NCI-H524 treated with DMSO at 0.1 percent for 48 hours (cell line): ENCODE data around the gene FRAS1.
"Not testable (repeated sequence)": the region's sequence is repeated elsewhere in the genome, so short reads cannot be mapped to it uniquely, and the experiment has no call there.

Experiments used
- DNase-seq: peaks from one replicate; lab custom pipeline; 2025; lab: John Stamatoyannopoulos, UW

FRAS1 gene

DNA sequence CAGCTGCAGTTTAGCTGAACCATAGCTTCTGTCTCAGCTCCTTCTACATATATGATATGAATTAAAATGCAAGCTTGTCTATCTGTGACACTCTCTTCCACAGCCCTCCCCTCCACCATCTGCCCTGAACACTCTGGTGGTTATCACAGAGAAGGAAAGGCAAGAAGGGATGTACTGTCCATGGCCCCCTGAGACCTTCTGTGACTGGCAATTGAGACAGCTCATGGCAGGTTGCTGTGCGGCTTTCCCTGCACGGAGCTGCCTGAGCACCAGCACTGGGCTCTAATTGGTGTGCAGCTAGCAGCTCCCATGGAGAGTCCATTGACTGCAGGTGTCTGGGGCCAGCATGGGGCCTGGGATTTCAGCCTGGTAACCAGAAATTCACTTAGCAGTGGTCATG lies 384.6 kb downstream of the FRAS1 start:
- DNase-seq, result peak; percentile 2

DNA sequence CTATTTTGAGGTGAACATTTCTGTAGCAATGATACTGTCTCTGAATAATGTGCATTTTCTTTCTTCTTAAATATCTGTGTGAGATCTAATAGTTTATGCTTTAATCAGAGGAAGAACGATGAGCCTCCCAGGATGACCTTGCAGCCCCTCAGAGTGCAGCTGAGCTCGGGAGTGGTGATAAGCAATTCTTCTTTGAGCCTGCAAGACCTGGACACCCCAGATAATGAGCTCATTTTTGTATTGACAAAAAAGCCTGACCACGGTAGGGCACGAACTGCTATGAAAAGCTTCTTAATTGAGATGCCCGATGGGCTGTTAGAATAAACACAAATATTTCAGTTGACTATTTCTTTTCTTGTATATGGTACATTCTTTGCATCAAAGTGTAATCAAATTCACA lies 389.5 kb downstream of the FRAS1 start:
- DNase-seq, result no peak

DNA sequence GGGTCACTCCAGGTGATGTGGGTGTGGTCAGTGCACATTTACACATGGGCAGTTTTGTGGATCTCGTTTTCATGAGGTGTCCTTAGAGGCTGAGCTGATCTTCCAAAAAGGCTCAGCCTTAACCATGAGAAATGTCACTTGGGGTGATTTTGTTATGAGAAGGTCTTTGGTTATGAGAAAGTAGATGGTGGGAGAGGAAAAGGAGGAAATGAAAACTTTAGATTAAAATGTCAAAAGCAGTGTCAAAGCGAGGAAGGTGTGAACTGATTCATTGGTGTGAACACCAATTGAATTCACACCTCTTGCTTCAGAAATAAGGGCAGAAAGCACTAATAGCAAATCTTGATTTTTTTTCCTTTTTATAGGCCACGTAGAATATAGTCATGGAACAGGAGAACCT lies 394.3 kb downstream of the FRAS1 start:
- no peak for DNase-seq

DNA sequence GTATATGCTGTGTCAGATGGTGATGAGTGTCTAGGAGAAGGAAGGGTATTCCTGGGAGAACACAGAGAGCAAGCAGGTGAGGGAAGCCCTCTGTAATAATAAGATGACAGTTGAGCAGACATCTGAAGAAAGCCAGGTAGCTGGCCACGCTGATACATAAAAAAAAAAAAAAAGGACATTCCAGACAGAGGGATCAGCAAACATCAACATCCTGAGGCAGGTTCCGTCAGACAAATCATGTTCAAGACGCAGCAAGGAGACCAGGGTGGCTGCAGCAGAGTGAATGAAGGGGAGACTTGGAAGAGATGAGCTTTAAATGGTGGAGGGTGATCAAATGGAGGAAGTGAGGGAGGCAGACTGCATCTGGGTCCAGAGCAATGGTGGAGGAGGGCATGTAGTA lies 396.9 kb downstream of the FRAS1 start:
- no peak for DNase-seq

DNA sequence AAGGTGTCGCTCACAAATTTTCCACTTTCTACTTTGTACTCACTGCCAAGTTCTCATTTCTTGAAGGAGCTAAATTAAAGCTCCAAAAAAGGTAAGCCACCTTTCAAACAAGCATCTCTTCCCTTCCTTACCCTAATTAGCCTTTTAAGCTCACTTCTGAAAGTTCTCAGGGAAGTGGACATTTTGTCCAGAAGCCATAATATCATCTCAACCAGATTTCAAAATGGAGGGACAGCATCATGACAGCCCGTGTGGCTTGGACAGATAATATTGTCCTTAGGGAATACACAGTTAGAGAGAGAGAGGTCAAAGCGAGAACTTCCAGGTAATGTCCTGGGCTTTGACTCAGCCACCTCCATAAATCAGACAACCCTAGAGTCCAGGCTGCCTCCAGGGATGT lies 400.6 kb downstream of the FRAS1 start:
- no peak for DNase-seq

DNA sequence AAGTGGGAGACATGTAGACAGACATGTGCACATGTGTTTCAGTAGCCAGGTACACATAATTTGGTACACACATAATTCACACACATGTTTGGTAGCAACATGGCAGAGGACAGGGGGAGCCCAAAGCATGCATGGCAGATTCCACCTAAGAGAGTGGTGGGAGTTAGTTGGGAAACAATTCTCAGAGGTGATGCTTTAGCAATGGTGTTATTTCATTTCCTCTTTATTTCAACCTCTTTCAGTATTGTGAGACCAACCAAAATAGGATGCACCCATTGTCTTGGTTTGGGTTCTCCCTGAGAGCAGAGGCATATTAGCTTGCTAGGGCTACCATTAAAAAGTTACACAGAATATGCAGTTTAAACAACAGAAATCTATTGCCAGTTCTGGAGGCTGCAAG lies 402.2 kb downstream of the FRAS1 start:
- no peak for DNase-seq

DNA sequence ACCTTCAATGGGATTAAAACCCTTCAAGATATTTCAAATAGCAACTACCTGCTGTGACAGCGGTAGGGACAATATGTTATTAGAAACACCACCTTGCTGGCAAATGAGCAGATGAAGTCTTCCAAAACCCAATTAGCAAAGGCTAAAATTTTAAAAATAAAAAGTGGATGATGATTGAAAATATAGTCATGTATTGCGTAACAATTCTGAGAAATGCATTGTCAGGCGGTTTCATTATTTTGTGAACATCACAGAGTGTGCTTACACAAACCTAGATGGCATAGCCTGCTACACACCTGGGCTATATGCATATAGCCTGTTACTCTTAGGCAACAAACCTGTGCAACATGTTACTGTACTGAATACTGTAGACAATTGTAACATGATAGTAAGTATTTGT lies 403.2 kb downstream of the FRAS1 start:
- no peak for DNase-seq

DNA sequence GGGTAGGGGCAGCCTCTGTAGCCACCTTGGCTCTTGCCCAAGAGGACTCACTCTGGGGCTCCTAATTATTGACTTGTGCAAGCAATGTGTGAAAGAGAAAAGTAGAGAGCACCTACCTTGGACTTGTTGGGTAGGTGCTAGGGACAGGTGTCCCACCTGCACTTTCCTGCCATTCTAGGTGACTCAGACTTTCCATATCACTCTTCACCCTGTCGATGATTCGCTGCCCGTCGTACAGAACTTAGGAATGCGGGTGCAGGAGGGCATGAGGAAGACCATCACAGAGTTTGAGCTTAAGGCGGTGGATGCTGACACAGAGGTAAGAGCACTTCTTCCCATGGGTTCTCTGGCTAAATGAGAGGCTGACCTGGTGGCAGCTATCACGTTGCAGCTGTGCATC lies 407.1 kb downstream of the FRAS1 start:
- no peak for DNase-seq

DNA sequence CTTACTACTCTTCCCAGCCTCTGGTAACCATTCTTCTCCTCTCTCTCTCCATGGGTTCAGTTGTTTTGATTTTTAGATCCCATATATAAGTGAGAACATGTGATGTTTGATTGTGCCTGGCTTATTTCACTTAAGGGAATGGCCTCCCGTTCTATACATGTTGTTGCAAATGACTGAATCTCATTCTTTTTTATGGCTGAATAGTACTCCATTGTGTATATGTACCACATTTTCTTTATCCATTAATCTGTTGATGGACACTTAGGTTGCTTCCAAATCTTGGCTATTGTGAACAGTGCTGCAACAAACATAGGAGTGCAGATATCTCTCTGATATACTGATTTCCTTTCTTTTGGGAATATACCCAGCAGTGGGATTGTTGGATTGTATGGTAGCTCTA lies 410.1 kb downstream of the FRAS1 start:
- DNase-seq, result not testable (repeated sequence)

DNA sequence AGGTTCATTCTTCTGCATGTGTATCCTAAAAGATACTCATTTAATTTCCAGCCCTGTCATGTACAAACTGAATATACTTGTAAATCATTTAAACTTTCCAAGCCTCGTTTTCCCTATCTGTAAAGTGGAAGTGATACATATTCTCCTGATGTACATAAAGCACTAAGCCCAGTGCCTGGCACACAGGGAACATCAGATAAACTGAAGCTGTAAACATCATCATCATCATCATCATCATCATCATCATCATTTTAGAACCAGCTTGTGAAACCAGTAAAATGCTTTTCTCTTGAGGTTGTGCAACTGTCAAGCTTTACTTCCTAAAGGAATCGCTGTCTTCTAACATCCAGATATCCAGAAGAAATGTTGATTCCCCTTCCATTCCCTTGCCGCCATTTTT lies 411.1 kb downstream of the FRAS1 start:
- DNase-seq, result no peak

DNA sequence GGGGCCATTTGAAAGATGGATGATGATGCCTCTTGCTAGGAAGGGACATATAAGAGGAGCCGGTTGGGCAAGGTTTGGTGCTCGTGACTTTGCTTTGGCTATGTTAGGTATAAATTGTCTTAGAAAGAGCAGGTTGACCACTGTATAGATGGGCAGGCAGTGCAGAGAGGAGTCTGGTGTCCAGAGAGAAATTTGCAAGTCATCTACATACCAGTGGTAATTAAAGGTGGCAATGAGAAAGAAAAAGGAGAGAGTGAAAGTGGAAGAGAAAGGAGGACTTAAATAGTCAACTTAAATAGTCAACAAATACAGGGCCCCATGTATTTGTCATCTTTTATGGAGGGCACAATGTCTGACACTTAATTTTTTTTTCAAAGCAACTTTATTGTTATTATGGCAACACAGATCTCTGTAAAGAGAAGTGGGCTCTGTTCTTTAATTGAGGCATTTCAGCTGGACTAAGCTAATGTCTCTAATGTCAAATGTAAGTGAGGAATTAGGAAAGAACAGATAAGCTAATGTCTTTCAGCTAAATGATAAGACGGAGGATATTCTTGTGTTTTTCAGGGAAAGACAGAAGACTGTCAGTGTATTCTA lies 419.1 kb downstream of the FRAS1 start:
- DNase-seq, result no peak

DNA sequence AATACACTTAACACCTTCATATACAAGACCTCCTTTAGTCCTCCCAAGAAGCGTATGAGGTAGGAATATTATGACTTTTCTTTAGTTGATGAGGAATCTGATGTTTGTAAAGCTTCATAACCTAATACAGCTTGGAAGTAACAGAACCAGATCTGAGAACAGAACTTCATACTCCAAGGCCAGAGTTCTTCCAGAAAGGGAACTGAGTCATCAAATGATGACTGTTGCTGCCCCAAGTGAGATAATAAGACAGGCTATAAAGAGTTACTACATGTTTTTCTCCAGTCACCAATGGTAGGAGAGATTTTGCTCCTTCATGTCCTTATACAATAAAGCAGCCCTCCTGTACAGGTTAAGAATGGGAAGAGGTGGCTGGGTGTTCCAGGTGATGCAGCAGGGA lies 420.2 kb downstream of the FRAS1 start:
- no peak for DNase-seq

DNA sequence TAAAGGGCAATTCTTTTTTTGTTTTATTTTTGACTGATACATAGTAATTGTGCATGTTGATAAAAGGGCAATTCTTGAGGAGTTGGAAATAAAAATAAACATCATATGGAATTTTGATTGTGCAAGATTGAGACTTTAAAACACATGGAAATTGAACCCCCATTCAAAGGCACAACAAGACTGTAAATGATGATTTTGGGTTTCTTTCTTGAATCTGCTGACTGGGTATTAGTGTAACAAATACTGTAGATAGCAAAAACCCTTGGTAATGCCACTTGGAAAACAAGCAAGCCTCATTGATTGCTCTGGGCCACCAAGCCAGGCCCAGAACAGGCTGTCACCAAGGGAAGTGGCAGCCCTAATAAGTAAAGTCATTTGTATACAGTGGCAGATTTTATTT lies 421.4 kb downstream of the FRAS1 start:
- no peak for DNase-seq

DNA sequence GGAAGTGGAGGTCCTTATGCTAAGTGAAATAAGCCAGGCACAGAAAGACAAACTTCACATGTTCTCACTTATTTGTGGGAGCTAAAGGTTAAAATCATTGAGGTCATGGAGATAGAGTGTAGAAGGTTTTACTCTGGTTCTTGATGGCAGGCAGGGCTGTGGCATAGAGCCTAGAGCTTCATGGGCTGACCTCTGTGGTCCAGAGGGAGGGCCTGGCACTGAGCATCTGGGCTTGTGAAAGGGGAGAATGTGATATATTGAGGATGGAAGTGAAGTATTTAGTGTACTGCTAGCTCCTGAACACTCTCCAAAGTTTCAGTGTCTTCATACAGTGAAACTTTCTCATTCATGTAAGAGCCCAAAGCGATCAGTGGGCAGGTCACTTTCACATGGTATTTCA lies 423.2 kb downstream of the FRAS1 start:
- no peak for DNase-seq

DNA sequence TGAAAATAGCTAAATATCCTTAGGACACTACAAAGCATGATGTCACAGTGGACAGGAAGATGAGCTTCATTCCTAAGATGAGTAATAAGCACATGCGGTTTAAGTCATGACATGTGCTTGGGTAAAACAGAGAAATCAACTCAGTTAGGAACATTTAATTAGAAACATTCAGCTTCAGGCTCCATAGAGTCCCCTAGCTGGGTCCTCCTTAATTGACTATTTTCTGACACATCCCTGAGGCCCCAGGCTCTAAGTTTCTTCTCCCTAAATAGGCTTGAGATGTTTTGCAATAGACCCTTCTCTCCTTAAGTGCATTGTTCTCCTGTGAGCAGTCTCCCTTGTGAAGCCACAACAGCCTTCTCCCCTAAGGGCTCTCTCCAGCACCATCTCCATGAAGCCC lies 424.1 kb downstream of the FRAS1 start:
- no peak for DNase-seq

DNA sequence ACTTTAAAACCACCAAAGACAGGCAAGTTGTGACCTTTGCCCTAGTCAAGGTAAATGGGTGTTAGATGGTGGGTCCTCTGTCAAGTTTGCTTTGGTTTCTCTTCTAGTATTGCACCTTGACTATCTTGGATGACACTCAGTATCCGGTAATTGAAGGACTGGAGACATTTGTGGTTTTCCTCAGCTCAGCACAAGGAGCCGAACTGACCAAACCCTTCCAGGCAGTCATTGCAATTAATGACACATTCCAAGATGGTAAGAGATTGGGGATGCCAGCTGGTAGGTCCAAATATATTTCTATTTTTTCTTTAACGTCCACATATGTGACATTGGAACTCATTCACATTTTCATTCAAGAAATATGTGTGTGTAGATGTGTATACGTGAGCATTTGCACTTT lies 425.2 kb downstream of the FRAS1 start:
- DNase-seq, result no peak

DNA sequence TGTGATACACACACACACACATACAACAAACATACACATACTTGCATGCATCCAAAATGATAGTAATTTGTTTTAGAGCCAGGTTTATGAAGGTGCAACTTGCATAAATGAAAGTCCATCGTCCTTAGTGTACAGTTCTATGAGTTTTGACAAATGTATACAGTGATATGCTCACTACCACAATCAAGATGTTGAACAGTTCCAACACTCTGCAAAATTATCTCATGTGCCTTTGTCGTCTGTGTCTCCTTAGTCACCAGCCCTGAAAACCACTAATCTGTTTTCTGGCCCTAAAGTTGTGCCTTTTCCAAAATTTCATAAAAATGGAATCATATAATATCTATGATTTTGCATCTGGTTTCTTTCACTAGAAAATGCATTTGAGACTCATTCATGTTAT lies 426.7 kb downstream of the FRAS1 start:
- no peak for DNase-seq

DNA sequence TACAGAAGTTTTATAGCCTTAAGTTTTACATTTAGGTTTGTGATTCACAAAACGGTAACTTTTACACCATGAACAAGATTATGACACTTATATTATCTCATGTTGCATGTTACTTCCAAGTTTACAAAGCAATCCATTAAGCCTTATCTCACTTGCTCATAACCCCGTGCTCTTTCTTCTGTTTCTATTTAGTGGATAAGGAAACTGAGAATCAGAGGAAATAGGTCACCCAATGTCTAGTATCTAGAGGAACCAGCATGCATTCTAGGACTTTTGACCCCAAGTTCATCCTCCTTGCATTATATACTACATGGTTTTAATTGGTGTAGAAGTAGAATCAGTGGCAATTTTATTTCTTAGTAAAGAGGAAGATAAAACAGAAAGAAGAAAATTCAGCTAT lies 427.5 kb downstream of the FRAS1 start:
- no peak for DNase-seq

DNA sequence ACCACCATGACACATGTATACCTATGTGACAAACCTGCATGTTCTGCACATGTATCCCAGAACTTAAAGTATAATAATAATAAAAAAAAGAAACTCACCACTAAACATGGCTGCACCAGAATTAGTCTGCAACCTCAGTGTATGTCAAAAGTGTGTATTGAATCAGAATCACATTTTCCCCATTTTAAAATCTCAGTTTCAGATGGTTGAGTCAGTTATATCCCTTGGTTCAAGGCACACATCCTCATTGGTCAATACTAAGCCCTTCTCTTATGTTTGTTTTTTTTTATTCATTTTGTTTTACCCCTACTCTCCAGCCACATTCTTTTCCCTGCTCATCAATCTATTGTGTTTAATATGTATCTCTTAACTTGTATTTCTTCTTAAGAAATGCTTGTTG lies 436.6 kb downstream of the FRAS1 start:
- no peak for DNase-seq

DNA sequence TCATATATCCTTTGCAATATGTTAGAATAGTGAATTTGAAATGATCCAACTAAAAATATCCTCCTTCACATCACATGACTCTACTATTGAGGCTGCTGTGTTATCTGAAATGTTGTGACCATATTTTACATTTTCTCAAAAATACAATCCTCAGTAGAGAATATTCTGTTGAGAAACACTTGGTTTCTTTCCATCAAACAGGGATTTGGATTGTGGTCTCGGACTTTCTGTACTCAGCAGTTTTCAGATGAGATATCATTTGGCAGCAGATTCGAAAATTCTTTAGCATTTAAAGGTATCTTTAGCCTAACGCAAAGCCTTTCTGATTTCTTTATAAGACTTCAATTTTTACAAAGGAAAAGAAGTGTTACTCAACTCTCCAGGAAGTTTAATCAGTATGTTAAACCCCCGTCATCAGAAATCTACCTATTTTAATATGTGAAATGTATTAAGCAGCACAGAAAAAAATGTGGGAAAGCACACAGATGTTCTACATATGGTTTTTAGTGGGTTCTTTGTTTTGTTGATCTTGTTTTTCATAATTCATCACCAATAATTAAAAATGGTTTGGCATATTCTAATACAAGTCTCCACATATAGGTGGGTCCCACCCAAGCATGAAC lies 439.0 kb downstream of the FRAS1 start:
- no peak for DNase-seq

DNA sequence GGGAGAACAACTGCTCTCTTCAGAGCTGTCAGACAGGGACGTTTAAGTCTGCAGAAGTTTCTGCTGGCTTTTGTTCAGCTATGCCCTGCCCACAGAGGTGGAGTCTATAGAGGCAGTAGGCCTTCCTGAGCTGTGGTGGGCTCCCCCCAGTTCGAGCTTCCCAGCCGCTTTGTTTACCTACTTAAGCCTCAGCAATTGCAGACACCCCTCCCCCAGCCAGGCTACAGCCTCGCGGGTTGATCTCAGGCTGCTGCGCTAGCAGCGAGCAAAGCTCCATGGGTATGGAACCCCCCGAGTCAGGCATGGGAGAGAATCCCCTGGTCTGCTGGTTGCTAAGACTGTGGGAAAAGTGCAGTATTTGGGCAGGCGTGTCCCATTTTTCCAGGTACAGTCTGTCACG lies 449.1 kb downstream of the FRAS1 start:
- DNase-seq, result not testable (repeated sequence)

DNA sequence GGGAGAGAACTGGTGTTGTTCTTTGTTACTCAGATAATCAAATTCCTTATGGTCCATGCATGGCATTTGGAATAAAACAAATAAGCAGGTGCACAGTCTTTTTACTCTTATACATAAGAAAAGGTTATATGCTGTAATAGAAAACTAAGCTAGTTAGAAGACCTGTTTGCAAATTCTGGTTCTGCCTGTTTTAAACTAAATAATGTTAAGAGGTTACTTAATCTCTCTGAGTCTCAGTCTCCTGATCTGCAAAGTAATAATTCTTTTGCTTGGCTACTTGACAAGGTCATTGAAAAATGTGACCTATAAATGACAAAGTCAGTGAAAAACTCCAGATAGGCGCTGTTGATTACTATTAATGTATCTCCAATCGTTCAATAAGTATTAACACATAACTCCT lies 451.9 kb downstream of the FRAS1 start:
- no peak for DNase-seq

DNA sequence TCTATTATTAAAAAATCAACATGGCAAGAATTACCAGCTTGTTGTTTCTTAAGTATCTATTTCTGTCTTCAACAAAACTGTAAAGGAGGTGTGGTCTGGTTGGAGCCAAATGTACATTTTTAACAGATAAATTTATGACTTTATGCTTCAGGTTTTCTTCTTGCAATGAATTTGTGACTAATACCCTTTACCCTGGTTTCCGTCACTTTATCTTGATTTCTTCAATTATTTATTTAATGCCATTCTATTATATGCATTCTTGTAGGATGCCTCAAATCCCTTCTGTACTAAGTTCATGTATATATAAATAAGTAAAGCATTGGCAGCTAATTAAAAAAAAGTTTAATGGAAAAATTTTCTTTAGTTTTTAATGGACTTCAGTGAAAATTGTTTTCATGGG lies 453.0 kb downstream of the FRAS1 start:
- no peak for DNase-seq

DNA sequence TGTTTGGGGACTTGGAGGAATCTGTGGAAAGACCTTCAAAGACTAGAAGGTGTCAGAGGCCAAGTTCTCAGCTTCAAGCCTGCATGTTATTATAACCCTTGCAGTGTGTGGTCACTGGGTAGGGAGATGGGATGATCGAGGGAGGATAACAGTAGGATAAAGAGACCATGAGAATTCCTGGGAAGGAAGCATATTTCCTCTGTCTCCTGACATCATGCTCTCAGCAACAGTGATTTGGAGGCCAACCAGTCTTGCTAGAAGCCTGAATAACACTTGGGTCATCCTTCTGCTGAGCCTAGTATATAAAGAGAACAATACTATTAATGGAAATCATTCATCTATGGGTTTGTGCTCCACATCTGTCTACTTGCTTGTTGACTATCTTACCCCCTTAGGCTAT lies 453.6 kb downstream of the FRAS1 start:
- no peak for DNase-seq
